Upper lobe of left lung (tissue), 6 donors: Measurements from ENCODE around the gene CHAF1A. TPM values are rescaled to one million over a fixed set of nuclear protein-coding genes. Genes with fewer than 3 reads are reported as not detected.

Experiments used
- ATAC-seq, 2 donors: fragments of 200-7000 bp; cut with Tn5 transposase; one replicate each; pipeline ENCODE4 v1.9.1; 2022; ENCODE audit warnings: mild to moderate bottlenecking in 2 of 2, moderate library complexity in 2 of 2; ENCODE audit not compliant: low FRiP score in 2 of 2
- DNase-seq, 2 donors: peaks; one replicate each; pipeline ENCODE4 v3.0.0-alpha.2; 2019 to 2020
- H3K27ac ChIP-seq, 4 donors: fragments of 200-600 bp; sonication (generic); one replicate each; pipeline ENCODE4 v1.5.1; 2016 to 2019
- H3K27me3 ChIP-seq, 4 donors: fragments of 200-600 bp; sonication (generic); one replicate each; pipeline ENCODE4 v1.5.1; 2017 to 2019
- H3K36me3 ChIP-seq, 4 donors: fragments of 200-600 bp; sonication (generic); one replicate each; pipeline ENCODE4 v1.5.1; 2016 to 2019
- H3K4me1 ChIP-seq, 4 donors: fragments of 200-600 bp; sonication (generic); one replicate each; pipeline ENCODE4 v1.5.1; 2018 to 2019
- H3K4me3 ChIP-seq, 4 donors: fragments of 200-600 bp; sonication (generic); one replicate each; pipeline ENCODE4 v1.5.1; 2017 to 2019; ENCODE audit warnings: mild to moderate bottlenecking in 2 of 4, moderate library complexity in 1 of 4
- H3K9me3 ChIP-seq, 4 donors: fragments of 200-600 bp; sonication (generic); one replicate each; pipeline ENCODE4 v1.5.1; 2018 to 2019
- EP300 ChIP-seq, 4 donors: sonication (generic); formaldehyde crosslinking; IDR thresholded peaks; one replicate each; pipeline ENCODE4 v1.5.1; 2017; ENCODE audit warnings: antibody characterized with exemption in 4 of 4, control low read depth in 2 of 4
- POLR2A ChIP-seq, 4 donors: fragments of 450-650 bp; IDR thresholded peaks; one replicate each; pipeline ENCODE4 v1.5.1; 2016 to 2017; ENCODE audit warnings: antibody characterized with exemption in 4 of 4, mild to moderate bottlenecking in 2 of 4
- POLR2AphosphoS5 ChIP-seq, 2 donors: sonication (generic); formaldehyde crosslinking; IDR thresholded peaks; one replicate each; pipeline ENCODE4 v1.5.1; 2017; ENCODE audit warnings: antibody characterized with exemption in 2 of 2
- WGBS, 2 donors: methylation state at CpG; one replicate each; pipeline ENCODE4 v1.1.5; 2017 to 2018; 5-methylcytosine and 5-hydroxymethylcytosine counted together
- total RNA-seq, 6 donors: library from RNA; depleted of rRNA in 4 of 6; stranded (reverse); fragments of >200 nt in 4 of 6; gene quantifications; one replicate each; pipeline versions ENCODE4 v1.1.0 to v1.2.1, GENCODE V29; 2016 to 2021
- TF ChIP-seq, protein P1 (sequence below), 6 experiments: fragments of 450-650 bp in 4 of 6; fragments of 200-600 bp in 2 of 6; sonication (generic) in 2 of 6; IDR thresholded peaks; one replicate each; pipeline ENCODE4 v1.5.1; 2016 to 2019; ENCODE audit warnings: antibody characterized with exemption in 6 of 6
- donor health status: DM: no; HTN: no; CAD: no; lungs with moderate emphysema.
- donor health status: DM: no; HTN: yes; CAD: no; lungs with severe emphysema.

CHAF1A gene
- total RNA-seq, 6 donors from 2014 or later: 3.3 to 16.8 (median 10.1) TPM

GRCh38 chr19:4378886-4379285 lies 23.6 kb upstream of the CHAF1A start:
- Histone ChIP-seq H3K27ac (peak overlapping the region; percentile 36 to 85 (median 82)), H3K36me3 (peaks cover 0 to 6% (median 5%) of the 10 kb centered on the region in 4 donors), H3K27me3 (no peaks in the 10 kb centered on the region), H3K9me3 (no peaks in the 10 kb centered on the region), H3K4me3 (no peak overlapping the region), H3K4me1 (peaks cover 61 to 69% (median 66%) of the 10 kb centered on the region in 4 donors)
- DNase-seq: no peak
- WGBS, 2 donors: 84 to 93% methylated on average over 11 of the region's 11 CpGs
- ATAC-seq: no peak
- TF ChIP-seq, protein P1, sequence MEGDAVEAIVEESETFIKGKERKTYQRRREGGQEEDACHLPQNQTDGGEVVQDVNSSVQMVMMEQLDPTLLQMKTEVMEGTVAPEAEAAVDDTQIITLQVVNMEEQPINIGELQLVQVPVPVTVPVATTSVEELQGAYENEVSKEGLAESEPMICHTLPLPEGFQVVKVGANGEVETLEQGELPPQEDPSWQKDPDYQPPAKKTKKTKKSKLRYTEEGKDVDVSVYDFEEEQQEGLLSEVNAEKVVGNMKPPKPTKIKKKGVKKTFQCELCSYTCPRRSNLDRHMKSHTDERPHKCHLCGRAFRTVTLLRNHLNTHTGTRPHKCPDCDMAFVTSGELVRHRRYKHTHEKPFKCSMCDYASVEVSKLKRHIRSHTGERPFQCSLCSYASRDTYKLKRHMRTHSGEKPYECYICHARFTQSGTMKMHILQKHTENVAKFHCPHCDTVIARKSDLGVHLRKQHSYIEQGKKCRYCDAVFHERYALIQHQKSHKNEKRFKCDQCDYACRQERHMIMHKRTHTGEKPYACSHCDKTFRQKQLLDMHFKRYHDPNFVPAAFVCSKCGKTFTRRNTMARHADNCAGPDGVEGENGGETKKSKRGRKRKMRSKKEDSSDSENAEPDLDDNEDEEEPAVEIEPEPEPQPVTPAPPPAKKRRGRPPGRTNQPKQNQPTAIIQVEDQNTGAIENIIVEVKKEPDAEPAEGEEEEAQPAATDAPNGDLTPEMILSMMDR (IDR thresholded peaks at IDR 0.05): no peak
- no peak for TF ChIP-seq POLR2A (IDR thresholded peaks at IDR 0.05)
- TF ChIP-seq POLR2AphosphoS5 (IDR thresholded peaks at IDR 0.05): no peak
- no peak for TF ChIP-seq EP300 (IDR thresholded peaks at IDR 0.05)

- peak overlapping the region; percentile 72 to 85 (median 82) for H3K27ac ChIP-seq
- DNase-seq: peak; percentile 45 to 86
- H3K4me1 ChIP-seq: peaks cover 54 to 62% (median 59%) of the 10 kb centered on the region in 4 donors
- peak in 1 of 2 donors; percentile 65 for ATAC-seq
- TF ChIP-seq POLR2A (IDR thresholded peaks at IDR 0.05): no peak
- peak; percentile 43 to 80 for TF ChIP-seq POLR2AphosphoS5 (IDR thresholded peaks at IDR 0.05)
- no peak for TF ChIP-seq EP300 (IDR thresholded peaks at IDR 0.05)
- TF ChIP-seq, protein P1 (IDR thresholded peaks at IDR 0.05): peak in 1 of 6 experiments; percentile 18
- peak overlapping the region in 2 of 4 donors; percentile 17 to 21 for H3K4me3 ChIP-seq
- WGBS, 2 donors: 40 to 54% methylated on average over 8 to 20 of the region's 20 CpGs
- peaks cover 0 to 13% (median 8%) of the 10 kb centered on the region in 4 donors for H3K36me3 ChIP-seq
- H3K9me3 ChIP-seq: no peaks in the 10 kb centered on the region
- H3K27me3 ChIP-seq: no peaks in the 10 kb centered on the region
Measured at GRCh38 chr19:4379383-4380253, 22.8 kb upstream of the CHAF1A start.

GRCh38 chr19:4380254-4380727 lies 22.1 kb upstream of the CHAF1A start:
- Histone ChIP-seq H3K27me3 (no peaks in the 10 kb centered on the region), H3K36me3 (peaks cover 0 to 17% (median 9%) of the 10 kb centered on the region in 4 donors), H3K4me1 (peaks cover 47 to 55% (median 52%) of the 10 kb centered on the region in 4 donors), H3K4me3 (peak overlapping the region in 2 of 4 donors; percentile 17 to 21), H3K9me3 (no peaks in the 10 kb centered on the region), H3K27ac (peak overlapping the region; percentile 72 to 85 (median 82))
- peak in 1 of 2 donors; percentile 41 for ATAC-seq
- 19 to 27% methylated on average over 17 of the region's 17 CpGs for WGBS, 2 donors
- TF ChIP-seq EP300 (IDR thresholded peaks at IDR 0.05) (no peak), POLR2A (IDR thresholded peaks at IDR 0.05) (no peak), POLR2AphosphoS5 (IDR thresholded peaks at IDR 0.05) (peak; percentile 10 to 33)
- peak; percentile 58 to 61 for DNase-seq

- DNase-seq: no peak
- Histone ChIP-seq H3K4me3 (no peak overlapping the region), H3K9me3 (no peaks in the 10 kb centered on the region), H3K27me3 (no peaks in the 10 kb centered on the region), H3K27ac (peak overlapping the region in 2 of 4 donors; percentile 11 to 39), H3K4me1 (peaks cover 27 to 34% (median 29%) of the 10 kb centered on the region in 4 donors), H3K36me3 (peaks cover 0 to 22% (median 13%) of the 10 kb centered on the region in 4 donors)
- ATAC-seq: no peak
- TF ChIP-seq, protein P1 (IDR thresholded peaks at IDR 0.05): no peak
- TF ChIP-seq POLR2AphosphoS5 (IDR thresholded peaks at IDR 0.05) (no peak), EP300 (IDR thresholded peaks at IDR 0.05) (no peak), POLR2A (IDR thresholded peaks at IDR 0.05) (no peak)
- WGBS, 2 donors: 88 to 91% methylated on average over 14 to 15 of the region's 15 CpGs
Measured at GRCh38 chr19:4385291-4386040, 17.0 kb upstream of the CHAF1A start.
